Vagina (tissue), 2 donors: ENCODE measurements around the gene HYAL2. TPM values are rescaled to one million over a fixed set of nuclear protein-coding genes. Genes with fewer than 3 reads are reported as not detected.
A peak's percentile ranks its signal among the peaks of the same experiment; 100 is the strongest.

Experiments
- DNase-seq, 2 donors: peaks; one replicate each; pipeline ENCODE4 v3.0.0-alpha.2; 2017; ENCODE audit errors: extremely low spot score in 2 of 2
- H3K27ac ChIP-seq: fragments of 200-600 bp; sonication (generic); one replicate; pipeline ENCODE4 v1.5.1; 2019
- H3K27me3 ChIP-seq: fragments of 200-600 bp; sonication (generic); one replicate; pipeline ENCODE4 v1.5.1; 2019
- H3K36me3 ChIP-seq, 2 donors: fragments of 200-600 bp; sonication (generic); one replicate each; pipeline ENCODE4 v1.5.1; 2017 to 2019
- H3K4me1 ChIP-seq: fragments of 200-600 bp; sonication (generic); one replicate; pipeline ENCODE4 v1.5.1; 2019
- H3K4me3 ChIP-seq, 2 donors: fragments of 200-600 bp; sonication (generic); 1 replicate in 1 of 2; 2 replicates in 1 of 2; pipeline ENCODE4 v1.5.1; 2016 to 2019
- H3K9me3 ChIP-seq: fragments of 200-600 bp; sonication (generic); one replicate; pipeline ENCODE4 v1.5.1; 2019
- CTCF ChIP-seq, 3 experiments: fragments of 450-650 bp in 2 of 3; fragments of 200-600 bp in 1 of 3; sonication (generic) in 1 of 3; IDR thresholded peaks; one replicate each; pipeline ENCODE4 v1.5.1; 2017 to 2019; ENCODE audit warnings: antibody characterized with exemption in 3 of 3, mild to moderate bottlenecking in 2 of 3, moderate library complexity in 2 of 3
- POLR2A ChIP-seq, 2 donors: fragments of 450-650 bp; IDR thresholded peaks; one replicate each; pipeline ENCODE4 v1.6.1; 2017; ENCODE audit warnings: antibody characterized with exemption in 2 of 2, mild to moderate bottlenecking in 2 of 2, moderate library complexity in 2 of 2
- POLR2AphosphoS5 ChIP-seq, 2 donors: sonication (generic); formaldehyde crosslinking; IDR thresholded peaks; one replicate each; pipeline ENCODE4 v1.9.0; 2017; ENCODE audit warnings: antibody characterized with exemption in 2 of 2, mild to moderate bottlenecking in 2 of 2, low read depth in 1 of 2; ENCODE audit not compliant: insufficient read depth in 1 of 2
- intact Hi-C: fragments of 100-400 bp; cut with DNase I; formaldehyde crosslinking; loops from one replicate; pipeline ENCODE4 v1.15.1; 2023
- total RNA-seq: library from RNA; depleted of rRNA; stranded (reverse); fragments of >200 nt; gene quantifications from one replicate; pipeline ENCODE4 v1.2.3, GENCODE V29; 2016

The HYAL2 gene
- total RNA-seq, 1 donor from 2014 or later, result 173 TPM

- H3K27me3 ChIP-seq, result no peaks in the 10 kb centered on the region
- H3K36me3 ChIP-seq, result peaks cover 0 to 14% of the 10 kb centered on the region in 2 donors
- TF ChIP-seq CTCF (IDR thresholded peaks at IDR 0.05) (no peak), POLR2AphosphoS5 (IDR thresholded peaks at IDR 0.05; ENCODE audit: insufficient read depth in 1 of 2, low read depth in 1 of 2) (peak; percentile 93 to 99), POLR2A (IDR thresholded peaks at IDR 0.05) (peak in 1 of 2 donors; percentile 46)
- intact Hi-C loops, result loop anchor here (5.0 kb wide), 1 partner anchor 188 kb away; no protein-coding TSS in a partner anchor
- H3K9me3 ChIP-seq, result no peaks in the 10 kb centered on the region
- H3K4me1 ChIP-seq, result peaks cover 48% of the 10 kb centered on the region
- peak within 1 kb of the TSS; percentile 78 for H3K27ac ChIP-seq
- peak; percentile 99 to 100 for DNase-seq
- H3K4me3 ChIP-seq, result peak within 1 kb of the TSS; percentile 69 to 72
Measured at GRCh38 chr3:50358911-50359759, 36.6 kb upstream of the HYAL2 start, which contains the start of gene TMEM115. TMEM115 (minus strand) TSS chr3:50359521; CDS start chr3:50359063, 458 bp downstream.

- Histone ChIP-seq H3K4me1 (peaks cover 46% of the 10 kb centered on the region), H3K27ac (peak overlapping the region; percentile 78), H3K36me3 (peaks cover 0 to 19% of the 10 kb centered on the region in 2 donors), H3K27me3 (no peaks in the 10 kb centered on the region), H3K4me3 (peak overlapping the region; percentile 69 to 72), H3K9me3 (no peaks in the 10 kb centered on the region)
- no peak for DNase-seq
- intact Hi-C loops, result loop anchor here (5.0 kb wide), 1 partner anchor 189 kb away; no protein-coding TSS in a partner anchor
- no peak for TF ChIP-seq CTCF (IDR thresholded peaks at IDR 0.05)
- TF ChIP-seq POLR2A (IDR thresholded peaks at IDR 0.05), result no peak
- no peak for TF ChIP-seq POLR2AphosphoS5 (IDR thresholded peaks at IDR 0.05; ENCODE audit: insufficient read depth in 1 of 2, low read depth in 1 of 2)
Measured at GRCh38 chr3:50358355-50358910, 35.9 kb upstream of the HYAL2 start.

- H3K27me3 ChIP-seq, result no peaks in the 10 kb centered on the region
- peak overlapping the region; percentile 78 for H3K27ac ChIP-seq
- no peak for DNase-seq
- peaks cover 0 to 23% of the 10 kb centered on the region in 2 donors for H3K36me3 ChIP-seq
- H3K9me3 ChIP-seq, result no peaks in the 10 kb centered on the region
- no peak for TF ChIP-seq POLR2A (IDR thresholded peaks at IDR 0.05)
- no peak for TF ChIP-seq CTCF (IDR thresholded peaks at IDR 0.05)
- no peak for TF ChIP-seq POLR2AphosphoS5 (IDR thresholded peaks at IDR 0.05; ENCODE audit: insufficient read depth in 1 of 2, low read depth in 1 of 2)
- peaks cover 49% of the 10 kb centered on the region for H3K4me1 ChIP-seq
- intact Hi-C loops, result loop anchor here (5.0 kb wide), 1 partner anchor 190 kb away; no protein-coding TSS in a partner anchor
- peak overlapping the region; percentile 69 to 72 for H3K4me3 ChIP-seq
Measured at GRCh38 chr3:50357481-50357880, 34.9 kb upstream of the HYAL2 start.

GRCh38 chr3:50356553-50356952 lies 34.0 kb upstream of the HYAL2 start:
- H3K27ac ChIP-seq, result peak overlapping the region; percentile 78
- H3K36me3 ChIP-seq, result peaks cover 0 to 23% of the 10 kb centered on the region in 2 donors

More at GRCh38 chr3:50356553-50356952, 34.0 kb upstream of the HYAL2 start:
- peak overlapping the region; percentile 69 to 72 for H3K4me3 ChIP-seq
- TF ChIP-seq CTCF (IDR thresholded peaks at IDR 0.05) (no peak), POLR2AphosphoS5 (IDR thresholded peaks at IDR 0.05; ENCODE audit: insufficient read depth in 1 of 2, low read depth in 1 of 2) (no peak), POLR2A (IDR thresholded peaks at IDR 0.05) (no peak)
- intact Hi-C loops, result loop anchor here (5.0 kb wide), 1 partner anchor 191 kb away; no protein-coding TSS in a partner anchor
- H3K27me3 ChIP-seq, result no peaks in the 10 kb centered on the region
- no peaks in the 10 kb centered on the region for H3K9me3 ChIP-seq
- peaks cover 53% of the 10 kb centered on the region for H3K4me1 ChIP-seq
- no peak for DNase-seq
